HG03064 (cell line): ENCODE measurements around the gene CDC6.

Experiments used
- ATAC-seq: cut with Tn5 transposase; IDR thresholded peaks from one replicate; pipeline ENCODE4 v1.9.1; 2021; ENCODE audit warnings: low read depth; ENCODE audit not compliant: unreplicated experiment

The CDC6 gene

DNA sequence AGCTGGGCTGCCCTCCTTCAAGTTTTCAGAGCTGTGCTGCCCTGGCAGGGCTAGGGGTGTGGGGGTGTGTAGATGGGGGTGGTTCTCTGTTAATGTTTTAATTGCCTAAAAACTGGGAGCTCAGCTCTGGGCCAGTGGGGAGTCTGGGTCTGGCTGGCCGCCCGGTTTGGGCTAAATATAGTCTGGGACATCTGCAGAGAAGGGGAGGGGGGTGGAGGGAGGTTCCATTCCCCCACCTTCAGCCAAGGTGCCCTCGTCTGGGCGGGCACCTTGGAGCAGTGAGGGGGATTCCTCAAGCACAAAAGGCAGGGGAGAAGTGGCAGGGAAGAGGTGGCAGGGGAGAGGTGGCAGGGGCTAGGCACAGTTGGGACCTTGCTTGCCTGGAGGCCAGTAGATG is 34.3 kb downstream of the CDC6 start:
- ATAC-seq: no peak

- ATAC-seq: no peak
Measured at GRCh38 chr17:40322358-40323315, 35.0 kb downstream of the CDC6 start.

- no peak for ATAC-seq
Measured at GRCh38 chr17:40323391-40324381, 36.0 kb downstream of the CDC6 start.

DNA sequence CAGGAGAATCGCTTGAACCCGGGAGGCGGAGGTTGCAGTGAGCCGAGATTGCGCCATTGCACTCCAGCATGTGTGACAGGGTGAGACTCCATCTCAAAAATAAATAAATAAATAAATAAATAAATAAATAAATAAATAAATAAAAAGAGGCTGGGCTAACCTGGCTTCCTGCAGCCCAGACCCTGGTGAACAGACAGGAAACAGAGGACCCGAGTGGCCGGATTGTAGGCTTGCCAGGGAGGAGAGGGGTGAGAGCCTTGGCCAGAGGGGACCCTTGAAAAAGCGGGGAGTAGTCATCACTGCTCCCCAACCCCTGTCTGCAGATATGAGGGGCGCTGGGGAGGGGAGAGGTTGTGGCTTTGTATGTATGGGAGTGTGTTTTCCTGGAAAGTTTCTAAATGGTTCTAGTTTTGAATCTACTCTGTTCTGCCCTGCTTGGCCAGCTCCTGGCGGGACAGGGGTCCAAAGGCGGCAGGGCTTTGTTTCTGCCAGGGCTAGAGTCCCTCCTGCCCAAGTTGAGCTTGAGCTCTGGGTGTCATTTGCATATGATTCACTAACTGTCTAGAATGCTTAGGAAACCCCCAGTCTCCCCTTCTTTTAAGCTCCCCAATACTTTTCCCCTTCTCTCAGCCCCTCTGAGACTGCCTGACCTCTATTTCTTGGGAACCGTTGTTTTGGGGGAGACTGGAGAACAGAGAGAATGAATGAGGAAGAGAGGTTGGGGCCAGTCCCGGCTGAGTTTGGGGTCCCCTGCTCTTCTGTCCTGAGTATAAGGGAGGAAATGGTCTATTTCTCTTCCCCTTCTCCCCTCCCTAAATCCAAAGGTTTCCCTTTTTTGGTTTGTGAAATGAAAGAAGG is 37.7 kb downstream of the CDC6 start:
- ATAC-seq: no peak

- no peak for ATAC-seq
Measured at GRCh38 chr17:40326014-40326831, 38.5 kb downstream of the CDC6 start.

GRCh38 chr17:40326832-40327199 is 39.1 kb downstream of the CDC6 start:
- ATAC-seq: no peak

DNA sequence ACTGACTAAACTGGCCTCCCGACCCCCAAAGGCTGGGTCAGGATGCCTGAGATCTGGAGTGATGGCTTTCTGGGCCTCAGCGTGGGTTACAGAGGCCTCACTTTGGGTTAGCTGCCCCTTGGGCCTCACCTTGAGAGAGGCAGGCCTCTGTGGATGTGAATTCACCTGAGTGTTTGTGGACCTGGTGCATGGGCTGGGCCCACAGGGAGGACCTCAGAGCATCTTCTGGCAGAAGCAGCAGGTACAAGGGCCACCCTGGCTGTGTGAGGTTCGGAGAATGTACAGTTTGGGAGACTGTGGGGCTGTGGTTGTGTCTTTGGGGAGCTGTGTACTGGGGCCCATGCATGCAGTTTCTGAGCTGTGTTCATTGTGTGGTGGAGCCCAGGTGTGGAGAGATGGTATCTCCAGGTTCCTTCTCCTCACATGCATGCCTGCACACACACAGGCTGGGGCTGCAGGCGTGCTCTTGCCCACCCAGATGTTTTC is 39.6 kb downstream of the CDC6 start:
- no peak for ATAC-seq

DNA sequence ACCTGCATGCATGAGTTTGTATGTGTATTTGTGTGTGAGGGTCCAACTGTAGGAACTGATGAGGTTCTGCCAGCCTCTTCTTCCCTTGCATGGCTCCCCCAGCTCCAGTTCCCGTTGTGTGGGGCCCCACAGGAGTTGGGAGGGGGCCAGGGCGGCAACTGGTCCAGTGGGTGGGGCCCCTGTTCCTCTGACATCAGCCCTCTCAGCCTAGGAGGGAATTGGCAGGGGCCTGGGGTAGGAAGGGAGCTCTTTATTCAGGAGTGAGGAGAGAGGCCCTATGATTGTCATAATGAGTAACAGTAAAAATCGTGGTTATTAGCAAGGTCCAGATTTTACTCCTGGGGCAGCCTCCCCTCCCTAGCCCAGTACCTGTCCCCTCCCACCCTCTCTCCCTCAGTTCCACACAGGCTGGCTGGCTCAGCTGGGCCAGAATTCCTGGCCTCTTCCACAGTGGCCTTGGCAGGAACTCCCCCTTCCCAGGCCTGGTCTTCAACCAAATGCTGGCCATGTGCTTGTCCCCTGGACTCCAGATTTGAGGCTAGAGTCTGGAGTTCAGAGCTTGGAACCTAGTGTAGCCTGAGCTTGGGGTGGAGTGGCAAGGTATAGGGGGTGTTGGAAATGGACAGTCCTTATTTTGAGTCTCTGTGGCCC is 40.2 kb downstream of the CDC6 start:
- no peak for ATAC-seq

DNA sequence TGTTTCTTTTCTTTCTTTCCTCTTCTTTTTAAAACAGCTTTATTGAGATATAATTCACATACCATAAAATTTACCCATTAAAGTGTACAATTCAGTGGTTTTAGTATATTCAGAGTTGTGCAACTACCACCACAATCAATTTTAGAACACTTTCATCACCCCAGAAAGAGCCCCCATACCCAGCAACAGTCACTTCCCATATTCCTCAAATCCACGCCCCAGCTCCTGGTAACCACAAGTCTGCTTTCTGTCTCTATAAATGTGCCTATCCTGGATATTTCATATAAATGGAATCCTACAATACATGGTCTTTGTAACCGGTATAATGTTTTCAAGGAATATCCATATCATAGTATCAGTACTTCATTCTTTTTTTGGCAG is 40.7 kb downstream of the CDC6 start:
- ATAC-seq: no peak

DNA sequence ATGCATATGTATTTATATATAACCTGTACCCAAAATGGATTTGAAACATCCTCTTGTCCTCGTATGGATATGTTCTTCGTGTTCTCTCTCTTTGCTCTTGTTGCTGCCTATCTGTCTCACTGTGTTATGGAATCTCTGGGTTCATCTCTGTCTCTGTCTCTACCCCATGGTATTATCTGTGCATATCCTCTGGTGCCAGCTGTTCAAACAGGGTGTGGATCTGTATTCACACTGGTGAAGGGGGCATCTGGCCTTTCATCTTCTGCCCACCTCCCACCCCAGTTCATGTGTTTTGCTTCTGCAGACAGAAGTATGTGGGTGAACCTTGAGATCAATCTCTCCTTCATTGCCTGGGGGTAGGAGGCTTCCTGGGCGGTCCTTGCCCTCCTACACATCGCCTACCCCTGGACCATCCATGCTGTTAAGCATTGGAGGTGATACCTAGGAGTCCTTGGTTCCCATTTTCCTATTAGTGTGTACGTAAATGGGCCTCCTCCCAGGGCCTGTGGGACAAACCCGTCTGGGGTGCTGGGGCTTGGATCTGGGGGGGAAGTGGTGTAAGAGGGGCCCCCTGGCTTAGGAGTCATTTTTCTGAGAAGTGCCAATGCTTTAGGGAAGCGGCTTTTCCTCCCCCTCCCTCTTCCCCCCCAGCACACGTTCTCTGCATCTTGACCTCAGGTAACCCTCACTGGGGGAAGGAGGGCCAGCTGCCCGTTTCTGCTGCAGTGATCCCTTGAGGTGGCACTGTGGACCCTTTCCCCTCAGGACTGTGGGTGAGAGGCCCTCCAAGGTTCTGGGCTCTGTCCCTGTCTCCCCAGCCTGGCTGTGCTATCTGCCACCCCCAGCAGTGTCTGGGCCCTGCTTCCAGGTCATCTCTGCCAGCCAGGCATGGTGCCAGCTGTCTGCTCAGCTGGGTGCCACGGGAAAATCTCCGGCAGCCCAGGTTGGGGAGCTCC is 42.4 kb downstream of the CDC6 start:
- no peak for ATAC-seq

- no peak for ATAC-seq
Measured at GRCh38 chr17:40330850-40331470, 43.3 kb downstream of the CDC6 start.

DNA sequence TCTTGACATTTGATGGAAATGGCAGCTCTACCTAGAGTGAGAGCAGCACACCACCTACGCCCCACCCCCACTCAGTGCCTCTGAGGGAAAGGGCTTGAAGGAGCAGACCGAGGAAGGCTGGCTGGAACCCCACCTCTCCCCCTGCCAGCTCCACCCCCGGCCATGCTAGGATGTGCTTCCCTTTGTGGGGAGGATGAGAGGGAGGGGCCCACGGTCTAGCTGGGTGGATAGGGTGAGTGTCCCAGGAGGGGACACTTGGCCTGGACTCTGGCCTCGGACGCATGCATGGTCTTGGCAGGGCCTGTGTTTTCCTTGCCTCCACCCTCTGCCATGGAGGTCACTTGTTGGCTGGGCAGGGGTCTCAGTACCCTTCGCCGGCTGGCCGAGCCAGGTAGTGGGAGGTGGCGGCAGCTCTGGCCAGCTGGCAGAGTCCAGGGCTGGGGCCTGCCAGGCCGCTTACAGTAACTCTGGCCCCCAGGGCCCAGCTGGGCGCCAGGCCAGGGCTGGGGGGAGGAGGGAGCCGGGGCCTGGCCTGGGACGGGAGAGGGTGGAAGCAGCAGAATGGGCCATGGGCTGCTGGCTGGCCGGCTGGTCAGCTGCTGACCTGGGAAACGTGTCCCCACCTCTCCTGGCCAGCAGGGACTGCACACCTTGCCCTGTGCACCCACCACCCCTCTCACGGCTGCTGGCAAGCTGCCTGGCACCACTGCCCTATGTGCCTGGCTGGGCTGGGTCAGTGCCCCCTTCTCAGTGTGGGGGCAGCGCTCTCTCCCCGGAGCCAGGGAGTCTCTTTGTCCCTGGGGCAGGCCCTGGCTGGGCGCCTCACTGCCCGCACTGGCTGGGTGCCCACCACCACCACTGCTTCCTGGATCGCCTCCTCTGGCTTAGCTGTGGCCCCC is 44.3 kb downstream of the CDC6 start:
- ATAC-seq: no peak

DNA sequence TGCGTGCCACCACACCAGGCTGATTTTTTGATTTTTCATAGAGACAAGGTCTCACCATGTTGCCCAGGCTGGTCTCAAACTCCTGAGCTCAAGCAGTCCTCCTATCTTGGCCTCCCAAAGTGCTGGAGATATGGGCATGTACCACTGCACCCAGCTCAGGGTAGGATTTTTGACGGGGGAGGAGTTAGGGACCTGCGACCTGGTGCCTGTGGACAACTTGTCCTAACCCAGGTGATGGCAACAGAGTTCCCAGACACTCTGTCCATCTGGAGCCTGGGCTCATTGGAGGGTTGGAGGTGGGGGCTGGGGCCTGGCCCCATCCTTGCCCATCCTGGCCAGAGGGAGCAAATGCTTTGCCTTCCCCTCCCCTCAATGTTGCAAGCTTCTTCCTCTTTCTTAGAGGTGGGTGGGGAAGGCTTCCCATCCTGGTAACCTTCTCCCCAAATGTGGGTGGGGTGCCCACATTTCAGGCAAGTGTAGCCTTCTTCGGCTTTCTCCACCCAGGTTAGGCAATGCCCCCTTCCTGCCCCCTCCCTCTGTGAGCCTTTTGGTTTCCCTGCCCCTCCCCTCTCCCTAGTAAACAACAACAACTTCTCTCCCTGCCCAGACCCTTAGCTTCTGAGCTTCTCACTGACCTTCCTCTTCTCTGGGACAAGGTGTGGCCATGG is 46.2 kb downstream of the CDC6 start:
- ATAC-seq: no peak

DNA sequence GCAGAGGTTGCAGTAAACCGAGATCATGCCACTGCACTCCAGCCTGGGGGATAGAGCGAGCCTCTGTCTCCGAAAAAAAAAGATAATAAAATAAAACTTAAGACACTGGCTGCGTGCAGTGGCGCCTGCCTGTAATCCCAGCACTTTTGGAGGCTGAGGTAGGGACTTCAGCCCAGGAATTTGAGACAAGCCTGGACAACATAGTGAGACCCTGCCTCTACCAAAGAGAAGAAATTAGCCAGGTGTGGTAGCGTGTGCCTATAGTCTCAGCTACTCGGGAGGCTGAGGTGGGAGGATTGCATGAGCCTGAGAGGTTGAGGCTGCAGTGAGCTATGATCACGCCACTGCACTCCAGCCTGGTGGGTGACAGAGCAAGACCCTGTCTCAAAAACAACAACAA is 47.9 kb downstream of the CDC6 start:
- no peak for ATAC-seq

- no peak for ATAC-seq
Measured at GRCh38 chr17:40337351-40337750, 49.7 kb downstream of the CDC6 start.

DNA sequence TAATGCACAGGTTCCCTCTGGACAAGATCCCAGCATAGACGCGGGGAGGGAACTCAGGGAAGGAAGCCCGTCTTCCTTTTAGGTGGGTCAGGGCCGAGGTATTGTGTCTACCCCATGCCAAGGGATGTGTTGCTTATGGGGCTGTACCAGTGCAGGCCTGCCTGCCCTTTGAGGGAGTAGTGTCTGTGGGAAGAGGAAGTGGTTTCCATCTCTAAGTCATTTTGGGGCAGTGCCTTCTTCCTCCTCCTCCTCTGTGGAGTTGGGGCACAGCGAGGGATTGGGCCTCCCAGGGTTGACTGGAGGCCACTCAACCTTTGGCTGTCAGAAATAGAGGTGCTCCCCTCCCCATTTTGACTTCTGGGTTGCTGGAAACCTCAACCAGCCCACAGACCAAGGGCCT is 50.4 kb downstream of the CDC6 start:
- no peak for ATAC-seq
